Loucy (cell line): ENCODE measurements around the gene SH3RF3.

ENCODE experiments used
- CTCF ChIP-seq: fragments of 200-600 bp; sonication (generic); conservative IDR thresholded peaks from 2 replicates; pipeline ENCODE4 v1.5.1; 2014; ENCODE audit warnings: mild to moderate bottlenecking, antibody characterized with exemption, low read length
- EZH2phosphoT487 ChIP-seq: fragments of 200-600 bp; IDR thresholded peaks from 2 replicates; pipeline ENCODE4 v1.6.1; 2018; ENCODE audit warnings: antibody characterized with exemption, mild to moderate bottlenecking, moderate library complexity, borderline replicate concordance

- TF ChIP-seq CTCF (no peak), EZH2phosphoT487 (no peak)
Measured at GRCh38 chr2:109128616-109129355, at the start of gene SH3RF3.
